ENCODE results near the gene D2HGDH. TPM values are rescaled to one million over a fixed set of nuclear protein-coding genes. Genes with fewer than 3 reads are reported as not detected.

The D2HGDH gene
- polyA plus RNA-seq, 1 experiment, result 16.1 TPM

GRCh38 chr2:241763551-241764274 is 29.3 kb downstream of the D2HGDH start:
- Histone ChIP-seq H3K4me3 (ENCODE audit: low read depth, low read length) (no peak overlapping the region), H3K27me3 (ENCODE audit: control insufficient read depth, insufficient read depth, low read length) (no peaks in the 10 kb centered on the region), H3K36me3 (ENCODE audit: control insufficient read depth, insufficient read depth, low read length) (peaks cover 6% of the 10 kb centered on the region)
- ChIA-PET POLR2A (no interaction called here), CTCF (interaction anchor here (1.2 kb wide), 2 partner anchors 9 to 25 kb away, joined by 3 to 5 read pairs; no protein-coding TSS in a partner anchor)
- no peak for TF ChIP-seq CTCF (IDR thresholded peaks at IDR 0.05; ENCODE audit: insufficient read depth, low read depth, low read length)
- no peak for DNase-seq (ENCODE audit: low read depth)

GRCh38 chr2:241764275-241765241 is 30.1 kb downstream of the D2HGDH start:
- TF ChIP-seq CTCF (IDR thresholded peaks at IDR 0.05; ENCODE audit: insufficient read depth, low read depth, low read length), result no peak
- Histone ChIP-seq H3K4me3 (ENCODE audit: low read depth, low read length) (no peak overlapping the region), H3K36me3 (ENCODE audit: control insufficient read depth, insufficient read depth, low read length) (peaks cover 6% of the 10 kb centered on the region; the same call in 1 of the 2 replicates), H3K27me3 (ENCODE audit: control insufficient read depth, insufficient read depth, low read length) (no peaks in the 10 kb centered on the region)
- ChIA-PET CTCF (interaction anchor here (0.6 to 1.2 kb wide), 4 partner anchors 10 to 114 kb away, joined by 3 to 5 read pairs (median 3); partner anchors contain the start of gene NEU4), POLR2A (no interaction called here)
- no peak for DNase-seq (ENCODE audit: low read depth)

- Histone ChIP-seq H3K27me3 (ENCODE audit: control insufficient read depth, insufficient read depth, low read length) (no peaks in the 10 kb centered on the region), H3K36me3 (ENCODE audit: control insufficient read depth, insufficient read depth, low read length) (peaks cover 4% of the 10 kb centered on the region; the same call in 1 of the 2 replicates), H3K4me3 (ENCODE audit: low read depth, low read length) (no peak overlapping the region)
- ChIA-PET POLR2A (no interaction called here), CTCF (no interaction called here)
- no peak for TF ChIP-seq CTCF (IDR thresholded peaks at IDR 0.05; ENCODE audit: insufficient read depth, low read depth, low read length)
- no peak for DNase-seq (ENCODE audit: low read depth)
Measured at GRCh38 chr2:241767464-241768250, 33.2 kb downstream of the D2HGDH start.

- CTCF ChIA-PET, result no interaction called here
Measured at GRCh38 chr2:241768251-241768711, 33.9 kb downstream of the D2HGDH start.

More at GRCh38 chr2:241768251-241768711, 33.9 kb downstream of the D2HGDH start:
- Histone ChIP-seq H3K36me3 (ENCODE audit: control insufficient read depth, insufficient read depth, low read length) (peaks cover 4% of the 10 kb centered on the region; the same call in 1 of the 2 replicates), H3K4me3 (ENCODE audit: low read depth, low read length) (no peak overlapping the region), H3K27me3 (ENCODE audit: control insufficient read depth, insufficient read depth, low read length) (no peaks in the 10 kb centered on the region; the same call in 1 of the 2 replicates)
- POLR2A ChIA-PET, result no interaction called here
- no peak for TF ChIP-seq CTCF (IDR thresholded peaks at IDR 0.05; ENCODE audit: insufficient read depth, low read depth, low read length)
- DNase-seq (ENCODE audit: low read depth), result no peak

All from BJ (cell line).